NCI-H1417 (cell line): ENCODE data around the gene GCGR.
"Not testable (repeated sequence)": the region's sequence is repeated elsewhere in the genome, so short reads cannot be mapped to it uniquely, and the experiment has no call there.

ENCODE experiments used
- DNase-seq, 3 experiments: peaks; one replicate each; lab custom pipeline; 2025; lab: John Stamatoyannopoulos, UW

GCGR gene

GRCh38 chr17:81831957-81832607, 28.1 kb downstream of the GCGR start:
- DNase-seq = peak in 2 of 3 experiments; percentile 63 to 68

DNA sequence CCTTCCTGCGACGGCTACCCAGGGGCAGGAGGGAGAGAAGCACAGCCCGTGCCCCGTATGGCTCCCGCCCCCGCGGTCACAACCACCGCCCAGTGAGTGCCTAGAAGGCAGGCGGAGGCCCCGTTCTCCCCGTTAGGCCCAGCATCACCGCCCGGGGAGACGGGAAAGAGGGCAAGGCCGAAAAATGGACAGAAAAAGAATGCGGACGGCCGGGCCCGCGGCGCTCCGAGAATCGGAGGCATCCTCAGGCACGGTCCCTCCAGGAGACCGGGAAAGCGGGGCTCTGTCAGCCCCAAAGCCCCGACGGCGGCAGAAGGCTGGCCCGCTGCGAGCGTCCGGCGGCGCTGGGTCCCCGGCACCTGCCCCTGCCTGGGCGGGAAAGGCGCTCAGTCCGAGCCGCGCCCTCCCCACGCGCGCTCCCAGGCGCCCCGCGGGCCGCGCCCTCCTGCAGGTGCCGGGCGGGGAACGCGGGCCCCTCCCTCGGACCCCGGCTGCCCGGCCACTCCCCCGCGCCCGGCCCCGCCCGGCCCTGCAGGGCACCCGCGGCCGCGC, 28.7 kb downstream of the GCGR start:
- peak in 2 of 3 experiments; percentile 26 to 77 for DNase-seq

GRCh38 chr17:81833160-81833920, 29.4 kb downstream of the GCGR start, which contains the start of gene MCRIP1:
MCRIP1 (minus strand) TSS chr17:81833291; CDS start chr17:81824506, 8,785 bp downstream.
- peak; percentile 92 to 97 (median 94) for DNase-seq

DNA sequence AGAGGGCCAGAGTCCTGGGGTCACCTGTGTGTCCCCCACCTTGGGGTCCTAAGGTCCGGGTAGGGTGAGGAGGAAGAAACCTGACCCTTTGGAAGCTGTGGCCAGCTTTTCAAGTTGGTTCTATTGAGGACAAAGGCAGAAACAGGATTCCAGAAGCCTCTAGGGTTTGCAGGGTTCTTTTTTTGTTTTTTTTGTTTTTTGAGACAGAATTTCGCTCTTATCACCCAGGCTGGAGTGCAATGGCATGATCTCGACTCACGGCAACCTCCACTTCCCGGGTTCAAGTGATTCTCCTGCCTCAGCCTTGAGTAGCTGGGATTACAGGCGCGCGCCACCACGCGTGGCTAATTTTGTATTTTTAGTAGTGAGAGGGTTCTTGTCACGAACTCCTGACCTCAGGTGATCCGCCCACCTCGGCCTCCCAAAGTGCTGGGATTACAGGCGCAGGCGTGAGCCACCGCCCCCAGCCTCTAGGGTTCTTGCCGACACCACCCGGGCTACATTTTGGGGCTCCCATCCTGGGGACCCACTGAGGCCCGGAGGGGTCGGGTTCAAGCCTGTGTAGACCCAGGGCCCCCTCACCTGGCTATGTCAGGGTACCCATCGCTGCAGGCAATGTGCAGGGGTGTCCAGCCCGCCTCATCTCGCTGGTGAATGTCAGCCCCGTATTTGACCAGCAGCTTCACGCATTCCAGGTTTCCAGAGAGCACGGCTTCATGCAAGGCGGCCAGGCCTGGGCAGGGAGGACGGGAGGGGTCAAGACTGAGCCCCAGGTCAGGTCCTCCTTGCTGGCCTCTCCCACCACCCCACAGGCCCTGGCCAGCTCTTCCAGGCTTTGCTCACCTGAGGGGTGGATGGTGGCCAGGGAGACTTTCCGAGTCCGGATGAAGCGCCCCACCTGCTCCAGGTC, 30.2 kb downstream of the GCGR start:
- no peak for DNase-seq

- no peak for DNase-seq
These were observed 30.9 kb downstream of the GCGR start, which contains the start of gene PPP1R27 for GRCh38 chr17:81834831-81835267. PPP1R27 (minus strand) TSS chr17:81835050; CDS start chr17:81834953, 97 bp downstream.

- no peak for DNase-seq
These were observed 33.7 kb downstream of the GCGR start for GRCh38 chr17:81837641-81838040.

- no peak for DNase-seq
These were observed 34.9 kb downstream of the GCGR start for GRCh38 chr17:81838753-81839255.

GRCh38 chr17:81839301-81839700, 35.4 kb downstream of the GCGR start:
- DNase-seq = no peak

- DNase-seq = not testable (repeated sequence)
These were observed 36.1 kb downstream of the GCGR start for GRCh38 chr17:81840059-81840458.

GRCh38 chr17:81840826-81841778, 37.2 kb downstream of the GCGR start:
- no peak for DNase-seq

GRCh38 chr17:81841866-81842265, 37.9 kb downstream of the GCGR start:
- DNase-seq = no peak

- DNase-seq = no peak
These were observed 38.4 kb downstream of the GCGR start for GRCh38 chr17:81842378-81842724.

GRCh38 chr17:81842725-81843504, 39.0 kb downstream of the GCGR start:
- DNase-seq = no peak

GRCh38 chr17:81843713-81844326, 39.9 kb downstream of the GCGR start:
- no peak for DNase-seq

DNA sequence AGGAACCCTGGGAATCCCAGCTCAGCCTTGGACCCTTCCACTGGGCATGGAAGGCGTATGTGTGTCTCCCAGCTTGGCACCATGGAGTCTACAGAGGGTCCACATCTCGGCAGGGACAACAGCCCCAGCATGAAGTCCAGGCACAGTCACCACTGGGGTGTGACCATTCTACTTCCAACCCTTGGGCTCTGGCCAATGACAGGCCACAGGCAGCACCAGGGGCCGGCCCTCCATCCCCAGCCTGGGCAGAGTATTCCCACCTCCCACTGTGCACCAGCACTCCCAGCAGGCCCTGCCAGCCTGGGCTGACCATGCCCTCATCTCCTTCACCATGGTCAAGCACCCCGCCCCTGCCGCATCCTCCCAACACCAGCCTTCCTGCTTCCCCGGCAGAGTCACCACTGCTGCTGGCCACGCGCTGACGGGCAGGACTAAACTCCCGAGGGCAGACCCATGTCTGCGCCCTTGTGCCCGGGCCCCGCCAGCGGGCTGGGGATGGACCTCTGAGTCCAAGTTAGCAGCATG, 40.4 kb downstream of the GCGR start:
- no peak for DNase-seq

GRCh38 chr17:81844887-81845286, 40.9 kb downstream of the GCGR start:
- no peak for DNase-seq

DNA sequence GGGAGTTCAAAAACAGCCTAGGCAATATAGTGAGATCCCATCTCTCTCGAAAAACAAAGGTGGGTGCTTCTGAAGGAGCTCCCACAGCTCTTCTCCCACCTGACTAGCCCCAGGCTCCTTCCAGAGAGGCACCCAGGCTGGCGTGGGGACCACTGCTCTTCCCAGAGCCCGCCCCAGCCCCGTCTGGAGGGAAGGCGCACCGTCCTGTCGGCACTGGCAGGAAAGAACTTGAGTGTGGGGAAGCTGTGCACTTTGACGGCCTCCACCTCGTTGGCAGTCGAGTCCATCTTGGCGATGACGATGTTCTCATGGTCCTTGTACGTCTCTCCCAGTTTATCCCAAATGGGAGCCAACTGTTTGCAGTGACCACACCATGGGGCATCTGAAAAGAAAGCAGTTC, 41.4 kb downstream of the GCGR start:
- no peak for DNase-seq

GRCh38 chr17:81845881-81846742, 42.2 kb downstream of the GCGR start:
- no peak for DNase-seq
